Calu3 (cell line): ENCODE data around the gene KIR2DL1. TPM values are rescaled to one million over a fixed set of nuclear protein-coding genes. Genes with fewer than 3 reads are reported as not detected.
A peak's percentile ranks its signal among the peaks of the same experiment; 100 is the strongest.
"Not testable (repeated sequence)": the region's sequence is repeated elsewhere in the genome, so short reads cannot be mapped to it uniquely, and the experiment has no call there.

ENCODE experiments used
- BruUV-seq: library from RNA; stranded (reverse); fragments of 400-500 nt; replicated peaks from 2 replicates; lab custom pipeline; 2021; lab: Mats Ljungman, UMichigan
- CTCF ChIA-PET: fragments of 300-600 bp; sonication (Branson Sonifier 250); formaldehyde crosslinking; loops from one replicate; lab custom pipeline; 2022; ENCODE audit warnings: antibody characterized with exemption; lab: Charles Lee
- DNase-seq: peaks from one replicate; pipeline ENCODE4 v3.0.0; 2022
- H3K27ac Mint-ChIP-seq: one replicate; pipeline ENCODE4 v1.8.0; 2022; ENCODE audit warnings: mixed read lengths; ENCODE audit not compliant: unreplicated experiment
- H3K27me3 Mint-ChIP-seq: one replicate; pipeline ENCODE4 v1.8.0; 2022; ENCODE audit warnings: mixed read lengths; ENCODE audit not compliant: unreplicated experiment
- H3K36me3 Mint-ChIP-seq: one replicate; pipeline ENCODE4 v1.8.0; 2022; ENCODE audit warnings: mild to moderate bottlenecking, moderate library complexity, mixed read lengths; ENCODE audit not compliant: insufficient read depth, unreplicated experiment
- H3K4me1 Mint-ChIP-seq: one replicate; pipeline ENCODE4 v1.8.0; 2022; ENCODE audit warnings: mild to moderate bottlenecking, low read depth, mixed read lengths; ENCODE audit not compliant: unreplicated experiment
- H3K4me3 Mint-ChIP-seq: one replicate; pipeline ENCODE4 v1.8.0; 2022; ENCODE audit warnings: mild to moderate bottlenecking, low read depth, moderate library complexity, mixed read lengths; ENCODE audit not compliant: unreplicated experiment
- H3K9me3 Mint-ChIP-seq: one replicate; pipeline ENCODE4 v1.8.0; 2022; ENCODE audit warnings: low read depth, mixed read lengths; ENCODE audit not compliant: unreplicated experiment
- intact Hi-C: fragments of 100-400 bp; cut with micrococcal nuclease; formaldehyde crosslinking; loops from one replicate; pipeline ENCODE4 v1.10.0; 2022; ENCODE audit not compliant: unreplicated experiment
- total RNA-seq: library from RNA; stranded (reverse); gene quantifications from 2 replicates; pipeline ENCODE4 v1.2.3, GENCODE V29; 2022
- TF ChIP-seq, protein P1 (sequence below): fragments of 200-600 bp; IDR thresholded peaks from one replicate; pipeline ENCODE4 v1.8.0; 2022; ENCODE audit warnings: antibody characterized with exemption; ENCODE audit not compliant: unreplicated experiment

KIR2DL1 gene
- total RNA-seq, 1 experiment from 2014 or later: not detected

- BruUV-seq, CTCF ChIA-PET, H3K27ac Mint-ChIP-seq, intact Hi-C loops, H3K4me1 Mint-ChIP-seq, H3K36me3 Mint-ChIP-seq, DNase-seq, H3K4me3 Mint-ChIP-seq, H3K9me3 Mint-ChIP-seq: not testable (repeated sequence)
- H3K27me3 Mint-ChIP-seq: peaks cover 83% of the 10 kb centered on the region
Measured at GRCh38 chr19:54786091-54786723, 16.6 kb downstream of the KIR2DL1 start.

GRCh38 chr19:54788154-54788553 is 18.6 kb downstream of the KIR2DL1 start:
- CTCF ChIA-PET, intact Hi-C loops, H3K4me1 Mint-ChIP-seq, DNase-seq, H3K4me3 Mint-ChIP-seq, H3K9me3 Mint-ChIP-seq, H3K36me3 Mint-ChIP-seq, H3K27ac Mint-ChIP-seq, BruUV-seq: not testable (repeated sequence)
- H3K27me3 Mint-ChIP-seq: peaks cover 72% of the 10 kb centered on the region

GRCh38 chr19:54790711-54791110 is 21.1 kb downstream of the KIR2DL1 start:
- H3K9me3 Mint-ChIP-seq: no peaks in the 10 kb centered on the region
- no peaks in the 10 kb centered on the region for H3K36me3 Mint-ChIP-seq
- no peak overlapping the region for H3K4me3 Mint-ChIP-seq
- TF ChIP-seq, protein P1, sequence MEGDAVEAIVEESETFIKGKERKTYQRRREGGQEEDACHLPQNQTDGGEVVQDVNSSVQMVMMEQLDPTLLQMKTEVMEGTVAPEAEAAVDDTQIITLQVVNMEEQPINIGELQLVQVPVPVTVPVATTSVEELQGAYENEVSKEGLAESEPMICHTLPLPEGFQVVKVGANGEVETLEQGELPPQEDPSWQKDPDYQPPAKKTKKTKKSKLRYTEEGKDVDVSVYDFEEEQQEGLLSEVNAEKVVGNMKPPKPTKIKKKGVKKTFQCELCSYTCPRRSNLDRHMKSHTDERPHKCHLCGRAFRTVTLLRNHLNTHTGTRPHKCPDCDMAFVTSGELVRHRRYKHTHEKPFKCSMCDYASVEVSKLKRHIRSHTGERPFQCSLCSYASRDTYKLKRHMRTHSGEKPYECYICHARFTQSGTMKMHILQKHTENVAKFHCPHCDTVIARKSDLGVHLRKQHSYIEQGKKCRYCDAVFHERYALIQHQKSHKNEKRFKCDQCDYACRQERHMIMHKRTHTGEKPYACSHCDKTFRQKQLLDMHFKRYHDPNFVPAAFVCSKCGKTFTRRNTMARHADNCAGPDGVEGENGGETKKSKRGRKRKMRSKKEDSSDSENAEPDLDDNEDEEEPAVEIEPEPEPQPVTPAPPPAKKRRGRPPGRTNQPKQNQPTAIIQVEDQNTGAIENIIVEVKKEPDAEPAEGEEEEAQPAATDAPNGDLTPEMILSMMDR: no peak
- no peaks in the 10 kb centered on the region for H3K4me1 Mint-ChIP-seq
- intact Hi-C loops: no loop called here
- no peak for DNase-seq
- no peak overlapping the region for H3K27ac Mint-ChIP-seq
- no TSS peak for BruUV-seq
- peaks cover 59% of the 10 kb centered on the region for H3K27me3 Mint-ChIP-seq
- CTCF ChIA-PET: no interaction called here

DNA sequence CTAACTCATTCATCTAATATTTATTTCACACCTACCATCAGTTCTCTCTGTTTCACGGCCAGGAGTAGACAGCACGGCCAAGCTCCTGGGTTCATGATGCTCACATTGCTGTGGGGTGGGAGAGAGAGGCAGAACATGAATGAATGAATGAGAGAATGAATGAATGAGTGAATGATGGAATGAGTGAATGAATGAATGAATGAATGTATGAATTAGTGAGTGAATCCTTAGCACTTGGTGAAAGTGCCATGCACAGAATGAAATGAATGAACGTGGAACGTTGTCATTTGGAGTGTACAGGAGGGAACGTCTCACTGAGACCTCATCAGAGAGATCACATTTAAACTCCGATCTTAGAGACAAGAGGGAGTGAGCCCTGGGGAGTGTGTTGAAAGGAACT is 21.9 kb downstream of the KIR2DL1 start:
- BruUV-seq: no TSS peak
- Mint-ChIP-seq H3K36me3 (no peaks in the 10 kb centered on the region), H3K27ac (no peak overlapping the region), H3K27me3 (peaks cover 61% of the 10 kb centered on the region), H3K9me3 (no peaks in the 10 kb centered on the region), H3K4me3 (no peak overlapping the region), H3K4me1 (no peaks in the 10 kb centered on the region)
- DNase-seq: no peak
- CTCF ChIA-PET: no interaction called here
- TF ChIP-seq, protein P1: no peak
- intact Hi-C loops: no loop called here

- DNase-seq: no peak
- Mint-ChIP-seq H3K4me1 (no peaks in the 10 kb centered on the region), H3K9me3 (no peaks in the 10 kb centered on the region), H3K27ac (no peak overlapping the region), H3K36me3 (no peaks in the 10 kb centered on the region), H3K4me3 (peak overlapping the region; percentile 3), H3K27me3 (peaks cover 61% of the 10 kb centered on the region)
- CTCF ChIA-PET: no interaction called here
- no TSS peak for BruUV-seq
- TF ChIP-seq, protein P1: no peak
- intact Hi-C loops: no loop called here
Measured at GRCh38 chr19:54792814-54793213, 23.2 kb downstream of the KIR2DL1 start.
